HG02571 (cell line): ENCODE data around the gene EXOSC3.
"Not testable (repeated sequence)": the region's sequence is repeated elsewhere in the genome, so short reads cannot be mapped to it uniquely, and the experiment has no call there.

ENCODE experiments used
- ATAC-seq: cut with Tn5 transposase; IDR thresholded peaks from one replicate; pipeline ENCODE4 v1.9.1; 2021; ENCODE audit warnings: mild to moderate bottlenecking, moderate library complexity; ENCODE audit not compliant: unreplicated experiment

Gene EXOSC3

GRCh38 chr9:37784616-37785483, at the start of gene EXOSC3:
Gene EXOSC3, minus strand, starts transcription at chr9:37785064. Its CDS starts 20 bp downstream, at chr9:37785044.
- peak; percentile 92 for ATAC-seq

DNA sequence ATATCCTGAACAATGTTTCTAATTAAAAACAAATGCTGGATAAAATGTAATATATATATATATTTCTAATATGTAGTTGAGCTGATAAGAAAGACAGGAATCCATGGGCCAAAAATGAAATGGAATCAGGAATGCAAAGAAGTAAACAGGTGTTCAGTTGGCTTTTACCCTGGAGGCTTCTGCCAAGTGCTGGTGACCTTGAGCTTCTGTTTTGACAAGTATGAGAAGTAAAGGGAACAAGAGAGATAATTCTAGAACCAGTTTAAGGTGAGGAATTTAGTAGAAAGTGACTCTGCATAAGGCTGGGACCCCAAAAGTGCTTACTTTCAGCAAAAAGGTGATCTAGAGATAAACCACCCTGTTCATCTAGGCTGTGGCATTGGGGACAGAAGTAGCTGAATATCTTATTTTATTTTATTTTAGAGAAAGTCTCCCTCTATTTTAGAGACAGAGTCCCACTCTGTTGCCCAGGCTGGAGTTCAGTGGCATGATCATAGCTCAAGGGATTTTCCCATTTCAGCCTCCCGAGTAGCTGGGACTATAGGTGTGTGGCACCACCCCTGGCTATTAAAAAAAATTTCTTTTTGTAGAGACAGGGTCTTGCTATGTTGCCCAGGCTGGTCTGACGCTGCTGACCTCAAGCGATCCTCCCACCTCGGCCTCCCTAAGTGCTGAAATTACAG, 42.8 kb upstream of the EXOSC3 start:
- ATAC-seq, result no peak

DNA sequence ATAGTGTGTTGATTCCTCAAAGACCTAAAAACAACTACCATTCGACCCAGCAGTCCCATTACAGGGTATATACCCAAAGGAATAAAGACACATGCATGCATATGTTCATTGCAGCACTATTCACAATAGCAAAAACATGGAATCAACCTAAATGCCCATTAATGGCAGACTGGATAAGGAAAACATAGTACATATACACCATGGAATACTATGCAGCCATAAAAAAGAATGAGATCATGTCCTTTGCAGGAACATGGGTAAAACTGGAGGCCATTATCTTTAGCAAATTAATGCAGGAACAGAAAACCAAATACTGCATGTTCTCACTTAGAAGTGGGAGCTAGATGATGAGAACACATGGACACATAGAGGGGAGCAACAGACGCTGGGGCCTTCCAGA, 40.3 kb upstream of the EXOSC3 start:
- not testable (repeated sequence) for ATAC-seq

GRCh38 chr9:37820142-37820541, 35.3 kb upstream of the EXOSC3 start:
- peak; percentile 62 for ATAC-seq

DNA sequence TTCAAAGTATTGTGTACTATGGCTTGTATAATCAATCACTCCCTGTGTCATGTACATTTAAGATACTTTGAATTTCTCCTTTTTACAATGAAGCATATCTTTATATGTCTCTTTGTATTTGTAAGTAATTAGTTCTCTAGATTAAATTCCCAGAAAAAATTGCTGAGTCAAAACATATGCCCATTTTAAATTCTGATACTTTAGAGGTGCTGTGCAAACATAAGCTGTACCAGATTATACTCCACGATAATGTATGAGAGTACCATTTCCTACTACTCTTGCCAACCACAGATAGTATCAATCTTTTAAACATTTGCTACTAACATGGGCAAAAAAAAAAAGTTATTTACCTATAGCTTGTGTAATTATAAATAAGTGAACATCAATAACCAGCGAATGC, 34.0 kb upstream of the EXOSC3 start:
- ATAC-seq, result no peak

DNA sequence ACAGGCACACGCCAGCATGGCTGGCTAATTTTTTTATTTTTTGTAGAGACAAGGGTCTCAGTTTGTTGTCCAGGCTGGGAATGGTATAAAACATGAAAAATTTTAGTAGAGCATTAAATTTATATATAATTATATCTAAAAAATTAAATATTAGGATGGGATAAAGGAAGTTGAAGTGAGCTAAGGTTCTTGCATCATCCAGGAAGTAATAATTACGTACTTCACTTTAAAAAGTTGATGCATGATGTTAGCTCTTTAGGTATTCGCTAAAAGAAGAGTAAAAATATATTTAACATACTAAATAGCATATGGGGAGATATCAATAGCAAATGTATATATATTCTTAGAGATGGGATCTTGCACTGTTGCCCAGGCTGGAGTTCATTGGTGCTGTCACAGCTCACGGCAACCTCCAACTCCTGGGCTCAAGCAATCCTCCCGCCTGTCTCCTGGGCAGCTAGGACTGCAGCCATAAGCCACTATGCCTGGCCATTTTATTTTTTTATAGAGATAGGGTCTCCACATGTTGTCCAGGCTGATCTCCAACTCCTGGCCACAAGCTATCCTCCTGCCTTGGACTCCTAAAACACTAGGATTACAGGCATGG, 28.0 kb upstream of the EXOSC3 start:
- ATAC-seq, result no peak

- no peak for ATAC-seq
Measured at GRCh38 chr9:37811906-37812476, 27.1 kb upstream of the EXOSC3 start.

- ATAC-seq, result not testable (repeated sequence)
Measured at GRCh38 chr9:37809676-37810075, 24.8 kb upstream of the EXOSC3 start.

GRCh38 chr9:37806271-37806670, 21.4 kb upstream of the EXOSC3 start:
- no peak for ATAC-seq

GRCh38 chr9:37801959-37802711, 17.3 kb upstream of the EXOSC3 start:
- ATAC-seq, result no peak

DNA sequence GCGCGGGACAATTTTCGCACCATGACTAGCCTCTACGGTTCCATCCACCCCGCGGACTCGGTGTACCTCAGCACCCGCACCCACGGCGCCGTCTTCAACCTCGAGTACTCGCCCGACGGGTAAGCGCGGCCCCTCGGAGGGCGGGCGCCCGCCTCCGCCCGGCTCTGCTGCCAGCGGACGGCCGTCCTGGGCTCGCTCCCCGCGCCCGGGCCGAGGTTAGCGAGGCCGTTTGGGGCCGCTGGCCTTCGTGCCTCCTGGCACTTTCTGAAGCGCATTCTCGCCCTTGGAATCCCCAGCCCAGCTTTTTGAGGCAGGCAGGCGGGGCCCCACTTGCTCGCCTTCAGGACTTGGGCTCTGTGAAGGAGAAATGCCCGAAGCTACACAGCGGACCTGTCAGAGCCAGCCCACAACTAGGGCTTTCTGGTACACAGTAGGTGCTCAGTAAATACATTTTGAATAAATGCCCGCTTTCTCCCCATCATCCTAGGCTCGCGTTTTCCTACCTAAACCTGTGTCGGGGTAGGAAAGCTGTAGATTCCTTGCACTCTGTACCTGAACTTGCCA, 16.5 kb upstream of the EXOSC3 start:
- ATAC-seq, result peak; percentile 42

DNA sequence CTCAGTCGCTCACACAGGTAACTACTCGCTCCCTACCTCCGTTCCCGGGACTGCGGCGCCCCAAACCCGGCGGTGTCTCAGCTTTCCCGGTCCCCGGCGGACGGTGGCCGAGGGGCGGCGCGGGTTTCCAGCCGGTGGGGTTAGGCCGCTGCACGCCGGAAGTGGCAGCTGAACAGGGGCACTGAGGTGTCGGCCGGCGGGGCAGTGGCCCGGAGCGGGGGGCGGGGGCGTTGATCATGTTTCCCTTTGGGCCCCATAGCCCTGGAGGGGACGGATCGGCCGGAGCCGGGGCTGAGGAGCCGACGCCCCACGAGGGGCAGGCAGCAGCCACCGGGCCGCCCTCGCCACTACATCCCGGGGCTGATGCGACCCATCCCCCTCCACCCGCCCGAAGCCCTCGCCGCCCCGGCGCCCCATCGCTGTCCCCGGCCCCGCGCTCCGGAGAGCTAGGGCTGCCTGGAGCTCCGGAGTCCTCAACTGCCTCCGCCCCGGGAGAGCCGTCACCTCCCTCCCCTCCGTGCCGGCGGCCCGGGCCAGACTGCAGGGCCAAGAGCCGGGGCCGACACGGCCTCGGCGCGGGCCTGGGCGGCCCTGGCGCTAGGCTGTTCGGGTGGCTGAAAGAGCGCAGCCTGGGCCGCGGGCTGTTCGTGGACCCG, 15.9 kb upstream of the EXOSC3 start, which contains the start of gene DCAF10:
DCAF10 (plus strand) TSS at position 167 of the 656 bp plus-strand sequence; CDS start at position 237, 70 bp downstream.
- ATAC-seq, result peak; percentile 66

GRCh38 chr9:37798677-37799076, 13.8 kb upstream of the EXOSC3 start:
- ATAC-seq, result no peak

DNA sequence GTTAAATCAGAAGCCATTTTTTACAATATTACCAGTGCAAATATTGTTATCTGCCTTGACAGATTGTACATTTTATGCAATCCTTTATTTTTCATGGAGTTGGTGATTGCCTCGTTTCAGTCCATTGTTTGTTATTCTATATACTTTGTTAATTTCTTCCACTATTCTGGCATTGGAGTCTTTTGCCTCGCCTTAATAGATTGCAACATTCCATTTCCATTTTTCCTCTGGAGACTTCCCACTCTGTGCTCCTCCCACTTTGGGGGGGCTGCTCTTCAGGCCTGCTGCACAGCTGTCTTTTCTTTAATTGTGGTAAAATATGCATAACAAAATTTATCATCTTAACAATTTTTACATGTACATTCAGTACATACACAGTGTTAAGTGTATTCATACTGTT, 11.4 kb upstream of the EXOSC3 start:
- no peak for ATAC-seq

DNA sequence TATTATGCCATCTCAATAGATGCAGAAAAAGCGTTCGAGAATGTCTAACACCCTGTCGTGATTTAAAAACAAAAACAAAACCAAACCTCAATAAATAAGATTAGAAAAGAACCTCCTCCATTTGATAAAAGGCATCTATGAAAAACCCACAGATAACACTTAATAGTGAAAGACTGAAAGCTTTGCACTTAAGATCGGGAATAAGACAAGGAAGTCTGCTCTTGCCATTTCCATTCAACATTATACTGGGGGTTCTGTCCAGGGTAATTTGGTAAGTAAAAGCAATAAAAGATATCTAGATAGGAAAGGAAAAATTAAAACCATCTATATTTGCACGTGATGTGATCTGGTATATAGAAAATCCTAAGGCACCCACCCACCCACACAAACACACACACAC, 7.3 kb upstream of the EXOSC3 start:
- ATAC-seq, result no peak

- no peak for ATAC-seq
Measured at GRCh38 chr9:37790096-37790495, 5.2 kb upstream of the EXOSC3 start.

DNA sequence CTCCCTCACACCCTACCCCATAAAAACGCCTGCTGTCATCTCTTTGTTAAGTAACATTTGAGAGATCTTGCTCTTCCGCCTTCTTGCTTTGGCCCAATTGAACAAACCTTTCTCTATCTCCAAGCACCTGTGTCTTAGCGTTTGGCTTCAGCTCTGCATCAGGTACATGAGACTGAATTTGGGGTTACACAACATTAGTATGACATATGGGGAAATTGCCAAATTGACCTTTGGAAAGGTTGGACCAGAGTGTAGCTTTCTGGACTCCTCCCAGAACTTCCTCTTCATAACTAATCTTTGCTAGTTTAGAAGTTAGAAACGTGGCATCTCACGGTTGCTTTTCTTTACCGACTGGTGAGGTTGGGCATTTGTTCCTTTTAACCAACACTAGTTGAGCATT, 3.5 kb upstream of the EXOSC3 start:
- no peak for ATAC-seq

- no peak for ATAC-seq
Measured at GRCh38 chr9:37787059-37787458, 2.2 kb upstream of the EXOSC3 start.

DNA sequence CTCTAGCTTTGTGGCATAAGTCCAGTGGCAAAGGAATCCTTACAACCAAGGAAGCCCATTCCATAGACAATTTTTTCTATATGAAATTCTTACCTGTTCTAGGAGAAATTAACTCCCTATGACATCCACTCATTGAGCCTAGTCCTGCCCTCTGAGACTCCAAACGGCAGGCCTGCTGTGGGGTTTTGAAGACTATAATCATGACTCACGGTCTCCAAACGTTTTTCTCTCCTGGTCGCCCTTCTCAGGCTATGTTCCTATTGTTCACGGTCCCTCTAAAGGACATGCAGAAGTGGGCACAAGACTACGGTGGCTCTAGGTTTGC, 611 bp downstream of the EXOSC3 start:
- ATAC-seq, result no peak

DNA sequence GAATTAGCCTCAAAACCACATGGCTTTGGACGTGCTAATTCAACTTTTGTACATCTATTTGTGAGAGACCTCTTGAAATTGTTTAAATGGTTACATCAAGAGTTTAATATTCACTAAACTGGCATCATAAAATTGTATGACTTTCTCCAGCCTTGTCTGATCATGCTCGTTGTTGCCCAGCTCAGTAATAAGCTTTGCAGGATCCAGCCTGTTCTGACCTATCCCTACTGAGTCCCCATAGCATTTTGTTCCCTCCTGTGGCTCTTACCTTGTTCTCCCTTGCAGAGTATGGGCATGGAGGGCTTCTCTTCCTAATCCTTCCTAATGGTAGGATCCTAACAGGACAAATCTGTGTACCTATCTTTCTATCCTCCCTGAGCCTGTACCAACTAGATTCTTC, 6.3 kb downstream of the EXOSC3 start:
- no peak for ATAC-seq
